ENCODE data around the gene MATN1.

The MATN1 gene

DNA sequence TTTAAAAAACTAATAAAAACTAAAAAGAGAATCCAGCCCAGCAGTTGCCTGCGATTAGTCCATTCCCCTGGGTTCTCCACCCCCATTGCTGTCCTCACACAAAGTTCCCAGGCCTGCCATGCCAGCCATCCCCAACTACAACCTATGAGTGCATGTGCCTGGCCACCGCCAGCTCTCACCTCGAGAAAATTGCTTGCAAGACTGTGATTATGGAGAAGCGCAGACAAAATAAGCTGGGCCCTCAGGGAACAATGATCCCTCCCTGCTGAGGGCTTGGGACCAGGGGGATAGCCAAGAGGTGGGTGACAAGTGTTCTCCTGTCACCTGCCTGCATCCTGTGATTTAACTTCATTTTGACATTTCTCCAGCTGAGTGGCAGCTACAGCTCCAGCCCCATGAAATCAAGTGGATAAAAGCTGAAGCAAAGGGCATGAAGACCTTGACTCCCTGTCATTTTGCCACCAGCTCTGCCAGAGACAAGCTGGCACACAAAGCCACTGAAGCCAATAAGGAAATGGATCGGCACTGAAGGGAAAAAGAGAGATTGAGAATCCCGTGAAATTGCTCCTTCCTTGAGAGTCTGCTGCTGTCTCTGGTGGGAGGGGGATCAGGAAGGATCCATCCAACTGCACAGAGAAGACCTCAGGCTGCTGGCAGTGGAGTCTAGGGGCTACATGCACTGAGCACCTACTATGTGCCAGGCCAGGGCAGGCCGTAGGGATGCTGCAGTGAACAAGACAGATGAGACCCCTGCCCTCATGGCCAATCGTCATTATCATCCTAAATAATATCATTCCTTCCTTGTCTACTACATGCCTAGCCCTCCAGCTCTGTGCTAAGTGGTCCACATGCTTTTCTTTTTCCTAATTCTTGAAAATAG lies 40.7 kb downstream of the MATN1 start:
- no peak for DNase-seq (ENCODE audit: low read depth in 1 of 2, low spot score in 1 of 2)
- Histone ChIP-seq H3K27ac (replicated peaks) (no peak overlapping the region), H3K27me3 (ENCODE audit: insufficient read depth, poor library complexity, severe bottlenecking) (peaks cover 9% of the 10 kb centered on the region), H3K4me3 (replicated peaks; ENCODE audit: insufficient read depth, low read length) (no peak overlapping the region)
- TF ChIP-seq, protein P1, sequence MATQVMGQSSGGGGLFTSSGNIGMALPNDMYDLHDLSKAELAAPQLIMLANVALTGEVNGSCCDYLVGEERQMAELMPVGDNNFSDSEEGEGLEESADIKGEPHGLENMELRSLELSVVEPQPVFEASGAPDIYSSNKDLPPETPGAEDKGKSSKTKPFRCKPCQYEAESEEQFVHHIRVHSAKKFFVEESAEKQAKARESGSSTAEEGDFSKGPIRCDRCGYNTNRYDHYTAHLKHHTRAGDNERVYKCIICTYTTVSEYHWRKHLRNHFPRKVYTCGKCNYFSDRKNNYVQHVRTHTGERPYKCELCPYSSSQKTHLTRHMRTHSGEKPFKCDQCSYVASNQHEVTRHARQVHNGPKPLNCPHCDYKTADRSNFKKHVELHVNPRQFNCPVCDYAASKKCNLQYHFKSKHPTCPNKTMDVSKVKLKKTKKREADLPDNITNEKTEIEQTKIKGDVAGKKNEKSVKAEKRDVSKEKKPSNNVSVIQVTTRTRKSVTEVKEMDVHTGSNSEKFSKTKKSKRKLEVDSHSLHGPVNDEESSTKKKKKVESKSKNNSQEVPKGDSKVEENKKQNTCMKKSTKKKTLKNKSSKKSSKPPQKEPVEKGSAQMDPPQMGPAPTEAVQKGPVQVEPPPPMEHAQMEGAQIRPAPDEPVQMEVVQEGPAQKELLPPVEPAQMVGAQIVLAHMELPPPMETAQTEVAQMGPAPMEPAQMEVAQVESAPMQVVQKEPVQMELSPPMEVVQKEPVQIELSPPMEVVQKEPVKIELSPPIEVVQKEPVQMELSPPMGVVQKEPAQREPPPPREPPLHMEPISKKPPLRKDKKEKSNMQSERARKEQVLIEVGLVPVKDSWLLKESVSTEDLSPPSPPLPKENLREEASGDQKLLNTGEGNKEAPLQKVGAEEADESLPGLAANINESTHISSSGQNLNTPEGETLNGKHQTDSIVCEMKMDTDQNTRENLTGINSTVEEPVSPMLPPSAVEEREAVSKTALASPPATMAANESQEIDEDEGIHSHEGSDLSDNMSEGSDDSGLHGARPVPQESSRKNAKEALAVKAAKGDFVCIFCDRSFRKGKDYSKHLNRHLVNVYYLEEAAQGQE (IDR thresholded peaks at IDR 0.05; ENCODE audit: insufficient replicate concordance, low read depth) = no peak
- TF ChIP-seq, protein P2, sequence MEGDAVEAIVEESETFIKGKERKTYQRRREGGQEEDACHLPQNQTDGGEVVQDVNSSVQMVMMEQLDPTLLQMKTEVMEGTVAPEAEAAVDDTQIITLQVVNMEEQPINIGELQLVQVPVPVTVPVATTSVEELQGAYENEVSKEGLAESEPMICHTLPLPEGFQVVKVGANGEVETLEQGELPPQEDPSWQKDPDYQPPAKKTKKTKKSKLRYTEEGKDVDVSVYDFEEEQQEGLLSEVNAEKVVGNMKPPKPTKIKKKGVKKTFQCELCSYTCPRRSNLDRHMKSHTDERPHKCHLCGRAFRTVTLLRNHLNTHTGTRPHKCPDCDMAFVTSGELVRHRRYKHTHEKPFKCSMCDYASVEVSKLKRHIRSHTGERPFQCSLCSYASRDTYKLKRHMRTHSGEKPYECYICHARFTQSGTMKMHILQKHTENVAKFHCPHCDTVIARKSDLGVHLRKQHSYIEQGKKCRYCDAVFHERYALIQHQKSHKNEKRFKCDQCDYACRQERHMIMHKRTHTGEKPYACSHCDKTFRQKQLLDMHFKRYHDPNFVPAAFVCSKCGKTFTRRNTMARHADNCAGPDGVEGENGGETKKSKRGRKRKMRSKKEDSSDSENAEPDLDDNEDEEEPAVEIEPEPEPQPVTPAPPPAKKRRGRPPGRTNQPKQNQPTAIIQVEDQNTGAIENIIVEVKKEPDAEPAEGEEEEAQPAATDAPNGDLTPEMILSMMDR (IDR thresholded peaks at IDR 0.05; ENCODE audit: insufficient read depth, low read length) = no peak
- TF ChIP-seq POLR2AphosphoS5 (IDR thresholded peaks at IDR 0.05; ENCODE audit: low read depth) (no peak), GABPA (IDR thresholded peaks at IDR 0.05; ENCODE audit: low read depth) (no peak), SPI1 (IDR thresholded peaks at IDR 0.05; ENCODE audit: borderline replicate concordance, low read depth) (no peak)

DNA sequence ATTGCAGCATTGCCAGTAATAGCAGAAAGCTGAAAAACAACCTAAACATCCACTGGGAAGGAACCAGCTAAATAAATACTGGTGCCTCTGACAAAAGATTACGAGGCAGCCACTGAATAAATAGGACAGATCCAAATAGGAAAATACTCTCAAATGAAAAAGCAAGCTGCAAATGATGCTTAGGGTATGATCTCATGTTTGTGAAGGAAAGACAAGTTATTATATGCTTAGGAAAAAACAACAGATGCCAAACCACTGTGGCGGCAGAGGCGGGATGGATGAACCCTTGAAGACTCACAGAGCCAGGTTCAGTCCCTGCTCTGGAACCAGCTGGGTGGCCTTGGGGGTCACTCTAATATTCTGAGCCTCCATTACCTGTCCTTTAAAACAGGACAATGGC lies 41.6 kb downstream of the MATN1 start:
- H3K27me3 ChIP-seq (ENCODE audit: insufficient read depth, poor library complexity, severe bottlenecking) = peaks cover 9% of the 10 kb centered on the region
- TF ChIP-seq, protein P1 (IDR thresholded peaks at IDR 0.05; ENCODE audit: insufficient replicate concordance, low read depth) = no peak
- TF ChIP-seq, protein P2 (IDR thresholded peaks at IDR 0.05; ENCODE audit: insufficient read depth, low read length) = no peak
- TF ChIP-seq GABPA (IDR thresholded peaks at IDR 0.05; ENCODE audit: low read depth) (no peak), SPI1 (IDR thresholded peaks at IDR 0.05; ENCODE audit: borderline replicate concordance, low read depth) (no peak), POLR2AphosphoS5 (IDR thresholded peaks at IDR 0.05; ENCODE audit: low read depth) (no peak)
- DNase-seq (ENCODE audit: low read depth in 1 of 2, low spot score in 1 of 2) = no peak
- H3K4me3 ChIP-seq (replicated peaks; ENCODE audit: insufficient read depth, low read length) = no peak overlapping the region
- no peak overlapping the region for H3K27ac ChIP-seq (replicated peaks)

DNA sequence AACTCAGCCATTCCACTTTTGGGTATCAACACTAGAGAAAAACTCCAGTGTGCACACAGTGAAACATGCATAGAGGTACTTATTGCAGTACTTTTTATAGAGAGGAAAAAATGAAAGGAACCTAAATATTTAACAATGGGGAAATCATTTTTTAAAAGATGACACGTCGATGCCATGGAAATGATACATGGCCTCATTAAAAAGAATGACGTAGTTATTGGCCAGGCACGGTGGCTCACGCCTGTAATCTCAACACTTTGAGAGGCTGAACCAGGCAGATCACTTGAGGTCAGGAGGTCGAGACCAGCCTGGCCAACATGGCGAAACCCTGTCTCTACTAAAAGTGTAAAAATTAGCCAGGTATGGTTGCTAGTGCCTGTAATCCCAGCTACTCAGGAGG lies 42.5 kb downstream of the MATN1 start:
- Histone ChIP-seq H3K27ac (replicated peaks) (no peak overlapping the region), H3K27me3 (ENCODE audit: insufficient read depth, poor library complexity, severe bottlenecking) (peaks cover 9% of the 10 kb centered on the region), H3K4me3 (replicated peaks; ENCODE audit: insufficient read depth, low read length) (no peak overlapping the region)
- DNase-seq (ENCODE audit: low read depth in 1 of 2, low spot score in 1 of 2) = no peak
- TF ChIP-seq GABPA (IDR thresholded peaks at IDR 0.05; ENCODE audit: low read depth) (no peak), SPI1 (IDR thresholded peaks at IDR 0.05; ENCODE audit: borderline replicate concordance, low read depth) (no peak), POLR2AphosphoS5 (IDR thresholded peaks at IDR 0.05; ENCODE audit: low read depth) (no peak)
- TF ChIP-seq, protein P1 (IDR thresholded peaks at IDR 0.05; ENCODE audit: insufficient replicate concordance, low read depth) = no peak
- TF ChIP-seq, protein P2 (IDR thresholded peaks at IDR 0.05; ENCODE audit: insufficient read depth, low read length) = no peak
